Transverse colon (tissue), 4 donors: ENCODE results near the gene FXYD7.

Source experiments
- CTCF ChIP-seq, 5 experiments: fragments of 200-600 bp in 3 of 5; fragments of 450-650 bp in 2 of 5; sonication (generic) in 3 of 5; IDR thresholded peaks; 1 replicate in 2 of 5; 2 replicates in 3 of 5; pipeline ENCODE4 v1.5.1; 2016 to 2017; ENCODE audit warnings: antibody characterized with exemption in 5 of 5, inconsistent platforms in 3 of 5, mild to moderate bottlenecking in 2 of 5, moderate library complexity in 1 of 5
- EP300 ChIP-seq: sonication (generic); formaldehyde crosslinking; IDR thresholded peaks from one replicate; pipeline ENCODE4 v1.6.1; 2017; ENCODE audit warnings: antibody characterized with exemption, low read depth
- POLR2AphosphoS5 ChIP-seq, 3 donors: sonication (generic); formaldehyde crosslinking; IDR thresholded peaks; one replicate each; pipeline ENCODE4 v1.6.1; 2016; ENCODE audit warnings: antibody characterized with exemption in 3 of 3

GRCh38 chr19:35128398-35129057 is 14.5 kb upstream of the FXYD7 start:
- TF ChIP-seq EP300 (no peak), CTCF (IDR thresholded peaks at IDR 0.05) (no peak), POLR2AphosphoS5 (IDR thresholded peaks at IDR 0.05) (no peak)
